Measurements from ENCODE around the gene GMPS. TPM values are rescaled to one million over a fixed set of nuclear protein-coding genes. Genes with fewer than 3 reads are reported as not detected.

The GMPS gene
- total and polyA plus RNA-seq, 2 donors (not counting 3 experiments of a cell fraction or from before 2014, with no cell fraction given) = 18.7 to 67.5 TPM

DNA sequence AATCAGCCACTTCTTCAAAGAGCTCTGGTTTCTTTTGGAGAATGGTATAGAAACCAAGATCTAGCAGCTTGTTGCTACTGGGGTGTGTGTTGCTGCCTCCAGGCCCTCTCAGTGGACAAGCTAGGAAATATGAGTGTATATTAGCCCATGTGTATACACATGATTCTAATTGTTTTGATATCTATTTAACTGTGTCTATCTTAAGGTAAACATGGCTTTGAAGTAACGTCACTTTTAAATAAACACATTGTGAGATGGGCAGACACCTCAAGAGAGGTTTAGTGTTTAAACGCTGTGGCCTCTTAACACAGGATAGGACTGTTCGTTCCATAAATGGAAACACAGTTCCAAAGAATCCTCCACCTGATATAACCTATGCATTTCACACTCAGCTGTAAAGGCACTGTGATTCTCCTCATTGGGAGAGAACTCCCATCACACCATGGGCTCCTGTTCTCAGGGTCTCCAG, 87.0 kb downstream of the GMPS start:
- H3K27me3 ChIP-seq (ENCODE audit: control insufficient read depth in 2 of 2, insufficient read depth in 2 of 2, low read length in 2 of 2) = no peaks in the 10 kb centered on the region
- dilution Hi-C loops (cut with MboI; ENCODE audit: extremely low pct_ligation_motif_present, low sequenced_read_pairs) (no loop called here), intact Hi-C loops (cut with micrococcal nuclease) (no loop called here)
- H3K4me2 ChIP-seq (ENCODE audit: insufficient read depth, low read length) = no peak overlapping the region
- DNase-seq (ENCODE audit: low read depth, low spot score) (no peak), FAIRE-seq (no peak)
- no peak overlapping the region for H3K9ac ChIP-seq (replicated peaks; ENCODE audit: extremely low read depth, insufficient read depth, low read length)
- no peak overlapping the region for H3K4me3 ChIP-seq (replicated peaks in 1 of 3; ENCODE audit: insufficient read depth in 1 of 3, low read depth in 1 of 3, low read length in 3 of 3)
- CTCF ChIA-PET = no interaction called here
- no peaks in the 10 kb centered on the region for H3K4me1 ChIP-seq (ENCODE audit: control insufficient read depth, extremely low read depth, insufficient read depth, low read length)
- H2AFZ ChIP-seq (ENCODE audit: low read depth, low read length) = no peak overlapping the region
- H3K79me2 ChIP-seq (ENCODE audit: control insufficient read depth, insufficient read depth, low read length) = no peaks in the 10 kb centered on the region
- POLR2A ChIA-PET = no interaction called here
- no TSS peak for BruUV-seq (replicated peaks)
- no peaks in the 10 kb centered on the region for H3K36me3 ChIP-seq (ENCODE audit: control insufficient read depth in 2 of 2, extremely low read depth in 1 of 2, insufficient read depth in 2 of 2, low read length in 2 of 2)
- no peaks in the 10 kb centered on the region for H3K9me1 ChIP-seq (replicated peaks; ENCODE audit: control insufficient read depth, extremely low read depth, insufficient read depth, low read length)
- no peak overlapping the region for H3K27ac ChIP-seq (ENCODE audit: insufficient read depth, low read depth, low read length)
- TF ChIP-seq EZH2 (IDR thresholded peaks at IDR 0.05; ENCODE audit: borderline replicate concordance, low read depth, low read length, severe bottlenecking) (no peak), GATA2 (IDR thresholded peaks at IDR 0.05; ENCODE audit: insufficient read depth, insufficient read length, low read depth, low read length) (no peak), FOS (IDR thresholded peaks at IDR 0.05; ENCODE audit: borderline replicate concordance, insufficient read depth, low read length) (no peak), MYC (IDR thresholded peaks at IDR 0.05; ENCODE audit: low read depth, low read length) (no peak), POLR2A (IDR thresholded peaks at IDR 0.05; ENCODE audit: low read depth, low read length) (no peak), POLR2AphosphoS5 (IDR thresholded peaks at IDR 0.05; ENCODE audit: insufficient read depth, low read depth, low read length) (no peak), JUN (IDR thresholded peaks at IDR 0.05; ENCODE audit: borderline replicate concordance, insufficient read depth, insufficient read length, low read depth) (no peak)
- TF ChIP-seq, protein P1, sequence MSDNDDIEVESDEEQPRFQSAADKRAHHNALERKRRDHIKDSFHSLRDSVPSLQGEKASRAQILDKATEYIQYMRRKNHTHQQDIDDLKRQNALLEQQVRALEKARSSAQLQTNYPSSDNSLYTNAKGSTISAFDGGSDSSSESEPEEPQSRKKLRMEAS (IDR thresholded peaks at IDR 0.05; ENCODE audit: insufficient read depth, insufficient read length) = no peak
- TF ChIP-seq, protein P2, sequence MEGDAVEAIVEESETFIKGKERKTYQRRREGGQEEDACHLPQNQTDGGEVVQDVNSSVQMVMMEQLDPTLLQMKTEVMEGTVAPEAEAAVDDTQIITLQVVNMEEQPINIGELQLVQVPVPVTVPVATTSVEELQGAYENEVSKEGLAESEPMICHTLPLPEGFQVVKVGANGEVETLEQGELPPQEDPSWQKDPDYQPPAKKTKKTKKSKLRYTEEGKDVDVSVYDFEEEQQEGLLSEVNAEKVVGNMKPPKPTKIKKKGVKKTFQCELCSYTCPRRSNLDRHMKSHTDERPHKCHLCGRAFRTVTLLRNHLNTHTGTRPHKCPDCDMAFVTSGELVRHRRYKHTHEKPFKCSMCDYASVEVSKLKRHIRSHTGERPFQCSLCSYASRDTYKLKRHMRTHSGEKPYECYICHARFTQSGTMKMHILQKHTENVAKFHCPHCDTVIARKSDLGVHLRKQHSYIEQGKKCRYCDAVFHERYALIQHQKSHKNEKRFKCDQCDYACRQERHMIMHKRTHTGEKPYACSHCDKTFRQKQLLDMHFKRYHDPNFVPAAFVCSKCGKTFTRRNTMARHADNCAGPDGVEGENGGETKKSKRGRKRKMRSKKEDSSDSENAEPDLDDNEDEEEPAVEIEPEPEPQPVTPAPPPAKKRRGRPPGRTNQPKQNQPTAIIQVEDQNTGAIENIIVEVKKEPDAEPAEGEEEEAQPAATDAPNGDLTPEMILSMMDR (IDR thresholded peaks at IDR 0.05; ENCODE audit: extremely low read depth in 1 of 2, insufficient read depth in 1 of 2, low read depth in 1 of 2, low read length in 2 of 2) = no peak
- H4K20me1 ChIP-seq (replicated peaks; ENCODE audit: control insufficient read depth, extremely low read depth, insufficient read depth, low read length) = no peaks in the 10 kb centered on the region
- no peaks in the 10 kb centered on the region for H3K9me3 ChIP-seq (replicated peaks; ENCODE audit: control insufficient read depth, insufficient read depth, low read length)
